Measurements from ENCODE around the gene ZNF835.
A peak's percentile ranks its signal among the peaks of the same experiment; 100 is the strongest.

Gene ZNF835

GRCh38 chr19:56660381-56661107 lies 11.0 kb downstream of the ZNF835 start:
- no peak for DNase-seq

GRCh38 chr19:56654151-56654550 lies 17.4 kb downstream of the ZNF835 start:
- no peak for DNase-seq

GRCh38 chr19:56643460-56643955 lies 28.0 kb downstream of the ZNF835 start:
- no peak for DNase-seq

- no peak for DNase-seq
These were observed 28.7 kb downstream of the ZNF835 start, which contains the start of gene SMIM17 for GRCh38 chr19:56642711-56643459. Gene SMIM17 (plus strand): TSS chr19:56643159. CDS start chr19:56645668, 2,509 bp downstream.

DNA sequence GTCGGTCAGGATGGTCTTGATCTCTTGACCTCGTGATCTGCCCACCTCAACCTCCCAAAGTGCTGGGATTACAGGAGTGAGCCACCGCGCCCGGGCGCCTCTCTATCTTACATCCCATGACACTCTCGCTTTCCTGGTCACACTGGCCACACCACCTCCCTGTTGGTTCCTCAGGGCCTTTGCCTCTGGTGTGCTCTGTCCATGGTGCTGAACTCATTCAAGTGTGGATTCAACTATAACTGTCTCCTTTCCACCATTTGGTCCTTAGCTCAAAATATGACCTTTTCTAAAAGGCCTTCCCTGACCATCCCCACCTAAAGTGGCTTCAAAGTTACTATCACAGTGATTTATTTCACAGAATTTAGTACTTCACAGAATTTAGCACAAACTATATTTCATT lies 32.3 kb downstream of the ZNF835 start:
- DNase-seq = no peak

GRCh38 chr19:56637976-56638555 lies 33.5 kb downstream of the ZNF835 start:
- DNase-seq = peak; percentile 51

DNA sequence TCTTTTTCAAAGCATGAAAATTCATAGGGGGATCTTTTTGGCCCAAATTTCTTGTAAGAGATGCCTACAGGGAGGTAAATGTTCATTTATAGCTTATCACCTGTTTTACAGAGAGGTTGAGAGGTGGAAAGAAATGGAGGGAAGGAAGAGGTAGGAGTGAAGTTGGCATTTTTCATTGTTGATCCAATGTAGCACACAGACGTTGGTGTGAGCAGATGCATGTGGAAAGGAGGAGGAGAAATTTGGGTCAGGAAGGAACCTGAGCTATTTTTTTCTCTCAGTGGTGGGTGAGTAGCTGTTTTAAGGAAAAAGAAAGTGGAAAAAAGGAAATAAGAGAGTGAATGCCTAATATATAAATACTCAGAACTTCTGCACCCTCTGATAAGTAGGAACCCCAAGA lies 38.5 kb downstream of the ZNF835 start:
- DNase-seq = no peak

DNA sequence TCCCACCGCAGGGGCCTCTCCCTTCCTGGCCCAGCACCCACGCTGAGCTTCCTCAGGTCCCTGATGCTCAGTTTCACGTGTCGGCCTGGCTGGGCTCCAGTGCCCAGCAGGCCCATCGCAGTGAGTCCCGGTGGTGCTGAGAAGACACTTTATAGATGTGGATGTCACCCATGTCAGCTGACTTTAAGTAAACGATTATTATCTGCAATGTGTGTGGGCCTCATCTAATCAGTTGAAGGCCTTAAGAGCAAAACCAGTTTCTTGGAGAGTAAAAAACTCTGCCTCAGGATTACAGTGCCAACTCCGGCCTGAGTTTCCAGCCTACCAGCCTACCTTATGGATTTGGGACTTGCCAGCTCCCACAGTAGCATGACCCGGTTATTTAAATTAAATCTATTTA lies 45.8 kb downstream of the ZNF835 start:
- no peak for DNase-seq

DNA sequence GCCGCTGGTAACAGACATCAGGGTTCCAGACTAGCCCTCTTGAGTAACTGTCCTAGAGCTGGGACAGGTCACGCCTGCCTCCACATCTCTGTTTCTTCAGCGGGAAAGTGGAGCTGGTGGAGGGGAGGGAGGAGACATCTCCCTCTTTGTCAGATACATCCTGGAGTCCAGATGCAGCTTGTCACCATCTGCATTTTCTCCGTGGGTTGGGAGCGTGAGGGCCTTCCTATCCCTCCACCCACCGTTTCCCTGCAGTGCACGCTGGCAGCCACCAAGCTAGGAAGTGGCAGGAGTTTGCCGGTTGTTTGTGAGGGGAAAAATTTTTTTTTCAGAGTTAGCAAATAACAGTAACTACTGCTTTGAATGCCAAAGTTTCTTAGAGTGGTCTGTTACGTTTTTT lies 48.6 kb downstream of the ZNF835 start:
- no peak for DNase-seq

- DNase-seq = no peak
These were observed 49.2 kb downstream of the ZNF835 start for GRCh38 chr19:56622374-56622773.

DNA sequence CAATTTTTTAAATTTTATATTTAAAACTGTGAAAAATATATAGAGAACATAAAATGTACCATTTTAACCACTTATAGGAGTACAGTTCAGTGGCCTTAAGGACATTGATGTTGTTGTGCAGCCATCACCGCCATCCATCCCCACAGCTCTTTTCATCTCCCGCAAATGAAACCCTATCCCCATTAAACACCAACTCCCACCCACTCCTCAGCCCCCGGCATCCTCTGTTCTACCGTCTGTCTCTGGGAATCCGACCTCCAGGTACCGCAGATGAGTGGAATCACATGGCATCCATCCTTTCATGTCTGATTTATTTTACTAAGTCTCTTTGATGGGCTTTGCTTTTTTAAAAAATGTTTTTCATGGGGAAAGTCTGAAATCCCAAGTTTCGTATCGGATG lies 52.4 kb downstream of the ZNF835 start:
- DNase-seq = no peak

- no peak for DNase-seq
These were observed 54.0 kb downstream of the ZNF835 start for GRCh38 chr19:56617531-56617930.

DNA sequence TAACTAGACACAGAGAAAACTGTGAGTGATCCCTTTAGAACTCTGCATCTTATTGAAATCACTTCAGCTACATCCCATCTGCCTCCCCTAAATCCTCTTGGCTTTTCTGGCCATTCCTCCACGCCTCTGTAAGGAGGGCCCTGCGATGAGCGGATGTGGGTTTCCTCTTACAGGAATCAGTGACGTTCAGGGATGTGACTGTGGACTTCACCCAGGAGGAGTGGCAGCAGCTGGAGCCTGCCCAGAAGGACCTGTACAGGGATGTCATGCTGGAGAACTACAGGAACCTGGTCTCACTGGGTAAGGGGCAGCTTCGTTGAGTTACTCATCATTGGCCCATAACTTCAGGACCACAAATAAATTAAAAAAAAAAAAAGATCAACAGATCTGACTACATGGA lies 57.9 kb downstream of the ZNF835 start:
- no peak for DNase-seq

DNA sequence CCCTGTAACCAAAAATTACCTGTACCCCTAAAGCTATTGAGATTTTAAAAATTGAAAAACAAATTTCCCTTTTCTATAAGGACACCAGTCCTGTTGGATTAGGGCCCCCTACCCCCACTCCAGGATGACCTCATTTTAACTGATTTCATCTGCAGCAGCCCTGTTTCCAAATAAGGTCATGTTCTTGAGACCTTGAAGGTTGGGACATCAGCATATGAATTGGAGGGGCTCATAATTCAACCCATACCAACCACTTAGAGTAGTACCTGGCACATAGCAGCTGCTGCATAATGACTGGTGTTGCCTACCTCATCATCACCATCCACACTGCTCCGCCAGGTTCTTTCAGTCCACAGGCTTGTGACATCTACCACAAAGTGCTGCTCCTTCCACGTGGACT lies 58.8 kb downstream of the ZNF835 start:
- DNase-seq = no peak
